ENCODE results near the gene NFIB.

DNA sequence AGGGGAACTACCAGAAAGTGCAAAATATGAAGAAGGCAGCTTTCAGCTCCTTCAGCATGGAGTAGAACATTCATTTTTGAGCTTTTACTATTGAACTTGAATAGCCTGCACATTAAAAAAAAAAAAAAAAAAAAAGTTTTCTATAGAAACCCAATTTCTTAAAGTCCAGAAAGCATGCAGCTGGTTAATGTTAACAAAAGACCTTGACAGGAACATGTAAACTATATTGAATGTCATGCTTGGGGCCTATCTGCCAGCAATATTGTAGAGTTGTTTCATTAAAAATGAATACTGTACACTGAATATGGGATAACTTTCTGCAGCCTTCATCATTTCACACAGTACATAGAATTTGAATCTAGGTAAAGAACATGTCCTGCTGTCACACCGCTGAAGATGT, 230.6 kb downstream of the NFIB start:
- TF ChIP-seq, protein P1, sequence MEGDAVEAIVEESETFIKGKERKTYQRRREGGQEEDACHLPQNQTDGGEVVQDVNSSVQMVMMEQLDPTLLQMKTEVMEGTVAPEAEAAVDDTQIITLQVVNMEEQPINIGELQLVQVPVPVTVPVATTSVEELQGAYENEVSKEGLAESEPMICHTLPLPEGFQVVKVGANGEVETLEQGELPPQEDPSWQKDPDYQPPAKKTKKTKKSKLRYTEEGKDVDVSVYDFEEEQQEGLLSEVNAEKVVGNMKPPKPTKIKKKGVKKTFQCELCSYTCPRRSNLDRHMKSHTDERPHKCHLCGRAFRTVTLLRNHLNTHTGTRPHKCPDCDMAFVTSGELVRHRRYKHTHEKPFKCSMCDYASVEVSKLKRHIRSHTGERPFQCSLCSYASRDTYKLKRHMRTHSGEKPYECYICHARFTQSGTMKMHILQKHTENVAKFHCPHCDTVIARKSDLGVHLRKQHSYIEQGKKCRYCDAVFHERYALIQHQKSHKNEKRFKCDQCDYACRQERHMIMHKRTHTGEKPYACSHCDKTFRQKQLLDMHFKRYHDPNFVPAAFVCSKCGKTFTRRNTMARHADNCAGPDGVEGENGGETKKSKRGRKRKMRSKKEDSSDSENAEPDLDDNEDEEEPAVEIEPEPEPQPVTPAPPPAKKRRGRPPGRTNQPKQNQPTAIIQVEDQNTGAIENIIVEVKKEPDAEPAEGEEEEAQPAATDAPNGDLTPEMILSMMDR (optimal IDR thresholded peaks at IDR 0.05 in 1 of 3, IDR thresholded peaks at IDR 0.05 in 1 of 3, conservative IDR thresholded peaks at IDR 0.05 in 1 of 3; ENCODE audit: extremely low read depth in 1 of 3, insufficient read depth in 2 of 3, low read length in 3 of 3): no peak
- no peak for TF ChIP-seq EZH2 (IDR thresholded peaks at IDR 0.05; ENCODE audit: low read length)

All from keratinocyte (primary cell).